HepG2 (cell line): Measurements from ENCODE around the gene SHF. TPM values are rescaled to one million over a fixed set of nuclear protein-coding genes. Genes with fewer than 3 reads are reported as not detected.

Experiments
- AGO2 ChIP-seq: fragments of 200-400 bp; formaldehyde crosslinking; optimal IDR thresholded peaks from 2 replicates; pipeline ENCODE3; 2017; ENCODE audit warnings: mild to moderate bottlenecking, low read depth, low read length, moderate library complexity
- ASH2L ChIP-seq: fragments of 300-600, 200-600 bp; sonication (generic); IDR thresholded peaks from 2 replicates; pipeline ENCODE4 v1.7.0; 2017; ENCODE audit warnings: low read depth, mild to moderate bottlenecking, moderate library complexity, mixed read lengths, low read length; ENCODE audit not compliant: insufficient read length
- ATF7-NPFF ChIP-seq: sonication (generic); formaldehyde crosslinking; IDR thresholded peaks from 2 replicates; pipeline ENCODE4 v1.8.1; 2023; ENCODE audit warnings: mild to moderate bottlenecking, low read depth, missing genetic modification reagents, moderate library complexity
- CBX1 ChIP-seq: IDR thresholded peaks from one replicate; pipeline ENCODE4 v1.6.1; 2016; ENCODE audit warnings: antibody characterized with exemption, low read depth
- ETV5 ChIP-seq: IDR thresholded peaks from 2 replicates; pipeline ENCODE4 v1.6.1; 2018; ENCODE audit warnings: missing biosample characterization, missing genetic modification reagents, inconsistent platforms, borderline replicate concordance
- FOXC1 ChIP-seq: sonication (generic); formaldehyde crosslinking; IDR thresholded peaks from 2 replicates; pipeline ENCODE4 v1.8.0; 2022; ENCODE audit warnings: mild to moderate bottlenecking, missing genetic modification reagents, borderline replicate concordance
- HNRNPLL ChIP-seq: fragments of 200-400 bp; formaldehyde crosslinking; IDR thresholded peaks from 2 replicates; pipeline ENCODE4 v1.6.1; 2017; ENCODE audit warnings: mild to moderate bottlenecking, low read depth, low read length; ENCODE audit not compliant: poor library complexity, severe bottlenecking
- IRX3 ChIP-seq: sonication (generic); formaldehyde crosslinking; IDR thresholded peaks from 2 replicates; pipeline ENCODE4 v1.8.1; 2023; ENCODE audit warnings: mild to moderate bottlenecking, low read depth, missing genetic modification reagents, borderline replicate concordance
- MAZ ChIP-seq, 2 experiments: sonication (generic) in 1 of 2; formaldehyde crosslinking in 1 of 2; IDR thresholded peaks; 2 replicates each; pipeline versions ENCODE4 v1.5.0 to v1.6.1; 2012 to 2020; ENCODE audit warnings: low read depth in 2 of 2, mild to moderate bottlenecking in 2 of 2, borderline replicate concordance in 1 of 2, improper control_type of control experiment in 1 of 2, low read length in 1 of 2, missing genetic modification reagents in 1 of 2, moderate library complexity in 1 of 2
- MTA1 ChIP-seq: sonication (generic); formaldehyde crosslinking; IDR thresholded peaks from 2 replicates; pipeline ENCODE4 v1.4.0; 2020; ENCODE audit warnings: missing genetic modification reagents, mild to moderate bottlenecking, borderline replicate concordance
- MXD3 ChIP-seq: IDR thresholded peaks from 2 replicates; pipeline ENCODE4 v1.6.1; 2016; ENCODE audit warnings: mild to moderate bottlenecking, missing biosample characterization, missing genetic modification reagents
- NR2F1 ChIP-seq, 2 experiments: fragments of 450-650 bp in 1 of 2; formaldehyde crosslinking in 1 of 2; IDR thresholded peaks; 2 replicates each; pipeline versions ENCODE4 v1.5.0 to v1.6.1; 2016 to 2020; ENCODE audit warnings: mild to moderate bottlenecking in 1 of 2, missing compliant biosample characterization in 1 of 2, missing genetic modification reagents in 1 of 2, moderate library complexity in 1 of 2
- PHF8 ChIP-seq: sonication (generic); formaldehyde crosslinking; IDR thresholded peaks from 2 replicates; pipeline ENCODE4 v1.5.0; 2020; ENCODE audit warnings: missing genetic modification reagents
- RBFOX2 ChIP-seq: fragments of 200-400 bp; formaldehyde crosslinking; IDR thresholded peaks from 2 replicates; pipeline ENCODE4 v1.6.1; 2017; ENCODE audit warnings: low read depth, mild to moderate bottlenecking, low read length
- RBM22 ChIP-seq: fragments of 200-400 bp; formaldehyde crosslinking; optimal IDR thresholded peaks from 2 replicates; pipeline ENCODE3; 2017; ENCODE audit warnings: mild to moderate bottlenecking, low read length, moderate library complexity
- REXO4 ChIP-seq: sonication (generic); formaldehyde crosslinking; IDR thresholded peaks from 2 replicates; pipeline ENCODE4 v1.8.0; 2022; ENCODE audit warnings: missing genetic modification reagents, mild to moderate bottlenecking, borderline replicate concordance
- RXRB ChIP-seq: IDR thresholded peaks from 2 replicates; pipeline ENCODE4 v1.6.1; 2016; ENCODE audit warnings: borderline replicate concordance, missing genetic modification reagents, missing compliant biosample characterization
- YEATS4 ChIP-seq: sonication (generic); formaldehyde crosslinking; IDR thresholded peaks from 2 replicates; pipeline ENCODE4 v1.4.0; 2020; ENCODE audit warnings: missing genetic modification reagents, borderline replicate concordance
- ZBTB14 ChIP-seq: sonication (generic); formaldehyde crosslinking; IDR thresholded peaks from 2 replicates; pipeline ENCODE4 v1.4.0; 2020; ENCODE audit warnings: missing genetic modification reagents
- ZBTB38 ChIP-seq: sonication (generic); formaldehyde crosslinking; IDR thresholded peaks from 2 replicates; pipeline ENCODE4 v1.5.1; 2020; ENCODE audit warnings: mild to moderate bottlenecking, missing genetic modification reagents
- ZFX ChIP-seq: sonication (generic); formaldehyde crosslinking; IDR thresholded peaks from 2 replicates; pipeline ENCODE4 v1.4.0; 2020; ENCODE audit warnings: mild to moderate bottlenecking, low read depth, missing genetic modification reagents, moderate library complexity
- ZFY ChIP-seq: sonication (generic); formaldehyde crosslinking; IDR thresholded peaks from 2 replicates; pipeline ENCODE4 v1.4.0; 2020; ENCODE audit warnings: missing genetic modification reagents
- ZNF331 ChIP-seq: sonication (generic); formaldehyde crosslinking; IDR thresholded peaks from 2 replicates; pipeline ENCODE4 v1.4.0; 2020; ENCODE audit warnings: missing genetic modification reagents
- ZNF431 ChIP-seq: sonication (generic); formaldehyde crosslinking; IDR thresholded peaks from 2 replicates; pipeline ENCODE4 v1.9.0; 2022; ENCODE audit warnings: missing genetic modification reagents, low read depth, mild to moderate bottlenecking, borderline replicate concordance
- ZNF484 ChIP-seq: sonication (generic); formaldehyde crosslinking; IDR thresholded peaks from 2 replicates; pipeline ENCODE4 v1.5.1; 2020; ENCODE audit warnings: mild to moderate bottlenecking, low read depth, missing genetic modification reagents, borderline replicate concordance
- ZNF776 ChIP-seq: sonication (generic); formaldehyde crosslinking; IDR thresholded peaks from 2 replicates; pipeline ENCODE4 v1.4.0; 2020; ENCODE audit warnings: mild to moderate bottlenecking, missing genetic modification reagents
- ZSCAN21 ChIP-seq: sonication (generic); formaldehyde crosslinking; IDR thresholded peaks from 2 replicates; pipeline ENCODE4 v1.8.0; 2022; ENCODE audit warnings: mild to moderate bottlenecking, missing genetic modification reagents, moderate library complexity, borderline replicate concordance
- ZSCAN9 ChIP-seq: IDR thresholded peaks from 2 replicates; pipeline ENCODE4 v1.6.1; 2016; ENCODE audit warnings: borderline replicate concordance
- polyA plus RNA-seq, 8 experiments: library from polyadenylated mRNA; depleted of rRNA in 3 of 8; stranded (reverse) in 7 of 8; unstranded in 1 of 8; fragments of >200 nt; fragmentation: Illumina TruSeq in 4 of 8; extraction: Trizol in 4 of 8; gene quantifications; 2 replicates each; pipeline versions ENCODE4 v1.2.1 to v1.2.3, GENCODE V29; 2011 to 2016; ENCODE audit warnings: low read depth in 4 of 8, missing spikeins in 1 of 8, mixed read lengths in 1 of 8; ENCODE audit not compliant: insufficient read depth in 1 of 8
- total RNA-seq, 5 experiments: library from RNA; depleted of rRNA; stranded (reverse); fragments of >200 nt; fragmentation: Illumina TruSeq; extraction: Trizol; gene quantifications; 2 replicates each; pipeline ENCODE4 v1.2.3, GENCODE V29; 2016; ENCODE audit warnings: low read depth in 1 of 5

Gene SHF
- total and polyA plus RNA-seq, 2 of the 13 experiments (the other 11 are each of a cell fraction or from before 2014, with no cell fraction given), result 20.9 to 25.5 TPM

GRCh38 chr15:45166834-45167630 lies 20.7 kb downstream of the SHF start (continued):
- TF ChIP-seq ZBTB14 (CRISPR knock-in tag) (peak; percentile 11; the same call in 1 of the 2 replicates), RBFOX2 (peak; percentile 82), RBM22 (peak; percentile 56), ETV5 (CRISPR knock-in tag) (no peak; the same call in 1 of the 2 replicates), ASH2L (peak; percentile 43), MTA1 (CRISPR knock-in tag) (peak; percentile 56; the same call in 1 of the 2 replicates), ZNF331 (CRISPR knock-in tag) (peak; percentile 14; the same call in 1 of the 2 replicates), RXRB (0 out of 2 replicates have a peak, but pooled peaks have one; percentile 31), ZNF484 (CRISPR knock-in tag) (no peak), PHF8 (CRISPR knock-in tag) (peak; percentile 66), YEATS4 (peak; percentile 80; the same call in 1 of the 2 replicates), CBX1 (peak; percentile 36), ZSCAN9 (CRISPR knock-in tag) (0 out of 2 replicates have a peak, but pooled peaks have one; percentile 3), ZSCAN21 (CRISPR knock-in tag) (peak; percentile 82; the same call in 1 of the 2 replicates), HNRNPLL (peak; percentile 80), IRX3 (CRISPR knock-in tag) (peak; percentile 63; the same call in 1 of the 2 replicates), MAZ (IDR thresholded peaks at IDR 0.05; ENCODE audit: borderline replicate concordance, low read depth, low read length) (no peak), MAZ (CRISPR knock-in tag; IDR thresholded peaks at IDR 0.05; ENCODE audit: low read depth) (peak; percentile 88), ZNF776 (CRISPR knock-in tag) (peak; percentile 68; the same call in 1 of the 2 replicates), FOXC1 (no peak), ZFX (peak; percentile 93), ZNF431 (CRISPR knock-in tag) (0 out of 2 replicates have a peak, but pooled peaks have one; percentile 37), ATF7-NPFF (CRISPR knock-in tag) (0 out of 2 replicates have a peak, but pooled peaks have one; percentile 53), AGO2 (peak; percentile 96), MXD3 (CRISPR knock-in tag) (no peak), REXO4 (CRISPR knock-in tag) (no peak), NR2F1 (CRISPR knock-in tag; IDR thresholded peaks at IDR 0.05) (peak; percentile 60 to 86; a peak in 3 of 4 replicates), ZBTB38 (CRISPR knock-in tag) (no peak), ZFY (CRISPR knock-in tag) (peak; percentile 98)
